Measurements from ENCODE around the gene NRIP3.

DNA sequence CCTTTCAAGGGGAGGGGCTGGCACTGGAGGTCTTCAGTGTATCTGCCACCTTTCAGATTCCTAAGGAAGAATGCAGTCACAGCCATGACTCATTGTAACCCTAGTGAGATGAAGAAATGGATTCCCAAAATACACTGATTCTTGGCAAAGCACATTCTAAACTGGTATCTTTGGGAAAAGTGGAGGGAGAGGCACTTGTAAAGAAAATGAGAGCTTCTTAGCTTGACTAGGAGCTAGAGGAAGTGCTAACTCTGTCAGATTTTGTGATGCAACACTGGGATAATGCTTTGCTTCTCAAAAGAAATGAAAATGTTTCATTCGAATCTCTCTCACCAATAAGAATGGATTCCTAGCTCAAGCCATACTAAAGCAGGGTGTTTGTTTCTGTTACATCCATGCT lies 14.3 kb downstream of the NRIP3 start:
- no peak for TF ChIP-seq SUZ12 (IDR thresholded peaks at IDR 0.05; ENCODE audit: extremely low read depth, insufficient read depth, insufficient read length)
- no peak for TF ChIP-seq ZNF274 (IDR thresholded peaks at IDR 0.05; ENCODE audit: low read depth, low read length)

Data from NT2/D1 (cell line).